ENCODE data around the gene DACH1. TPM values are rescaled to one million over a fixed set of nuclear protein-coding genes. Genes with fewer than 3 reads are reported as not detected.
A peak's percentile ranks its signal among the peaks of the same experiment; 100 is the strongest.
"Not testable (repeated sequence)": the region's sequence is repeated elsewhere in the genome, so short reads cannot be mapped to it uniquely, and the experiment has no call there.

Gene DACH1
- 8.5 TPM for total RNA-seq

- DNase-seq: peak; percentile 41
Observed at GRCh38 chr13:71867131-71867814, at the start of gene DACH1. Gene DACH1, minus strand, starts transcription at chr13:71867204.

GRCh38 chr13:71913717-71914116 is 46.7 kb upstream of the DACH1 start:
- DNase-seq: no peak

- DNase-seq: no peak
Observed at GRCh38 chr13:71912524-71912923, 45.5 kb upstream of the DACH1 start.

- DNase-seq: no peak
Observed at GRCh38 chr13:71906448-71906847, 39.4 kb upstream of the DACH1 start.

GRCh38 chr13:71902676-71903075 is 35.7 kb upstream of the DACH1 start:
- DNase-seq: no peak

GRCh38 chr13:71893506-71893905 is 26.5 kb upstream of the DACH1 start:
- DNase-seq: not testable (repeated sequence)

GRCh38 chr13:71886880-71887279 is 19.9 kb upstream of the DACH1 start:
- no peak for DNase-seq

- no peak for DNase-seq
Observed at GRCh38 chr13:71882120-71882519, 15.1 kb upstream of the DACH1 start.

- DNase-seq: no peak
Observed at GRCh38 chr13:71880753-71881541, 13.9 kb upstream of the DACH1 start.

GRCh38 chr13:71879808-71880344 is 12.9 kb upstream of the DACH1 start:
- DNase-seq: no peak

GRCh38 chr13:71879129-71879535 is 12.1 kb upstream of the DACH1 start:
- peak; percentile 3 for DNase-seq

- DNase-seq: no peak
Observed at GRCh38 chr13:71877256-71877653, 10.3 kb upstream of the DACH1 start.

GRCh38 chr13:71876648-71877255 is 9.7 kb upstream of the DACH1 start:
- DNase-seq: no peak

GRCh38 chr13:71875823-71876222 is 8.8 kb upstream of the DACH1 start:
- DNase-seq: no peak

- no peak for DNase-seq
Observed at GRCh38 chr13:71874458-71874857, 7.5 kb upstream of the DACH1 start.

GRCh38 chr13:71873418-71874247 is 6.6 kb upstream of the DACH1 start:
- DNase-seq: no peak

- DNase-seq: no peak
Observed at GRCh38 chr13:71871844-71872243, 4.8 kb upstream of the DACH1 start.

GRCh38 chr13:71871176-71871754 is 4.3 kb upstream of the DACH1 start:
- no peak for DNase-seq

GRCh38 chr13:71870100-71870499 is 3.1 kb upstream of the DACH1 start:
- DNase-seq: no peak

- DNase-seq: no peak
Observed at GRCh38 chr13:71869274-71869673, 2.3 kb upstream of the DACH1 start.

GRCh38 chr13:71866335-71867130 is 471 bp downstream of the DACH1 start:
- DNase-seq: no peak
